GM12878 (cell line): ENCODE data around the gene ANKRD44. TPM values are rescaled to one million over a fixed set of nuclear protein-coding genes. Genes with fewer than 3 reads are reported as not detected.

Source experiments
- ATAC-seq: fragments of 200-7000 bp; cut with Tn5 transposase; 3 replicates; pipeline ENCODE4 v1.9.1; 2020; ENCODE audit warnings: mild to moderate bottlenecking, moderate library complexity
- BruUV-seq: library from RNA; stranded (reverse); fragments of 400-500 nt; replicated peaks from 2 replicates; lab custom pipeline; 2021; lab: Mats Ljungman, UMichigan
- CTCF ChIA-PET: fragments of 300-600 bp; sonication (Branson Sonifier 250); formaldehyde crosslinking; extraction: SDS; loops from one replicate; lab custom pipeline; 2021; ENCODE audit warnings: inconsistent platforms; lab: Yijun Ruan, JAX
- POLR2A ChIA-PET: fragments of 350-600 bp; formaldehyde crosslinking; extraction: SDS; loops from one replicate; lab custom pipeline; 2021; ENCODE audit warnings: inconsistent platforms; lab: Charles Lee
- RAD21 ChIA-PET: fragments of 300-600 bp; sonication (Branson Sonifier 250); formaldehyde crosslinking; loops from one replicate; lab custom pipeline; 2023; ENCODE audit warnings: antibody characterized with exemption; ENCODE audit not compliant: unreplicated experiment; lab: Charles Lee
- SMC1A ChIA-PET: fragments of 300-600 bp; sonication (Branson Sonifier 250); formaldehyde crosslinking; loops from one replicate; lab custom pipeline; 2023; ENCODE audit not compliant: unreplicated experiment, uncharacterized antibody; lab: Charles Lee
- DNase-seq: peaks from one replicate; pipeline ENCODE4 v3.0.0-alpha.2; 2011; ENCODE audit warnings: low read depth, low spot score
- FAIRE-seq: peaks from 3 replicates; lab custom pipeline; 2011; peaks lifted over from hg19 to GRCh38; lab: Jason Lieb, UNC
- H2AFZ ChIP-seq: 2 replicates; pipeline ENCODE4 v1.6.0; 2011; ENCODE audit warnings: low read depth, low read length, control low read depth; ENCODE audit not compliant: control insufficient read depth
- H3K27ac ChIP-seq: 2 replicates; pipeline ENCODE4 v1.5.1; 2011; ENCODE audit warnings: control low read depth; ENCODE audit not compliant: control insufficient read depth, insufficient read depth
- H3K27me3 ChIP-seq, 2 experiments: replicated peaks in 1 of 2; 2 replicates each; pipeline versions ENCODE4 v1.6.0 to v1.6.1; 2011; ENCODE audit warnings: low read length in 1 of 2; ENCODE audit not compliant: control insufficient read depth in 2 of 2, insufficient read depth in 2 of 2
- H3K36me3 ChIP-seq, 2 experiments: 2 replicates each; pipeline ENCODE4 v1.5.1; 2011; ENCODE audit warnings: low read length in 1 of 2; ENCODE audit not compliant: control insufficient read depth in 2 of 2, insufficient read depth in 2 of 2
- H3K4me1 ChIP-seq: 2 replicates; pipeline ENCODE4 v1.6.1; 2011; ENCODE audit warnings: mild to moderate bottlenecking, low read length, moderate library complexity, mixed read lengths; ENCODE audit not compliant: control insufficient read depth, insufficient read depth
- H3K4me2 ChIP-seq: 2 replicates; pipeline ENCODE4 v1.6.0; 2011; ENCODE audit warnings: control low read depth; ENCODE audit not compliant: control insufficient read depth, insufficient read depth
- H3K4me3 ChIP-seq: fragments of 200-600 bp; sonication (generic); 2 replicates; pipeline ENCODE4 v1.5.1; 2016
- H3K79me2 ChIP-seq: 2 replicates; pipeline ENCODE4 v1.6.0; 2011; ENCODE audit warnings: low read length; ENCODE audit not compliant: control insufficient read depth, insufficient read depth
- H3K9ac ChIP-seq: 2 replicates; pipeline ENCODE4 v1.8.0; 2011; ENCODE audit warnings: low read length, control low read depth, mixed read lengths; ENCODE audit not compliant: control insufficient read depth, insufficient read depth
- H3K9me3 ChIP-seq: replicated peaks from 3 replicates; pipeline ENCODE4 v1.5.1; 2011; ENCODE audit warnings: mild to moderate bottlenecking, low read length; ENCODE audit not compliant: control insufficient read depth, insufficient read depth
- H4K20me1 ChIP-seq: 2 replicates; pipeline ENCODE4 v1.6.0; 2011; ENCODE audit not compliant: control insufficient read depth, insufficient read depth
- BMI1 ChIP-seq: fragments of 450-650 bp; IDR thresholded peaks from 2 replicates; pipeline ENCODE4 v1.6.1; 2016; ENCODE audit warnings: mild to moderate bottlenecking, moderate library complexity, borderline replicate concordance
- CHD4 ChIP-seq: fragments of 200-600 bp; sonication (generic); IDR thresholded peaks from 2 replicates; pipeline ENCODE4 v1.6.1; 2016; ENCODE audit warnings: mild to moderate bottlenecking
- CUX1 ChIP-seq: IDR thresholded peaks from 2 replicates; pipeline ENCODE4 v1.6.1; 2012; ENCODE audit warnings: improper control_type of control experiment, low read depth, low read length; ENCODE audit not compliant: insufficient replicate concordance
- RAD21 ChIP-seq: IDR thresholded peaks from 2 replicates; pipeline ENCODE4 v1.6.1; 2011; ENCODE audit warnings: mild to moderate bottlenecking, low read depth, low read length, moderate library complexity; ENCODE audit not compliant: insufficient read depth
- RUNX3 ChIP-seq: IDR thresholded peaks from 2 replicates; pipeline ENCODE4 v1.6.1; 2012; ENCODE audit warnings: low read length, inconsistent platforms
- WGBS: methylation state at CpG from one replicate; pipeline ENCODE4 v1.1.6; 2016; ENCODE audit warnings: low lambda C conversion rate; ENCODE audit not compliant: insufficient replicate concordance, insufficient coverage; ENCODE audit errors: missing lambda C conversion rate; 5-methylcytosine and 5-hydroxymethylcytosine counted together
- in situ Hi-C: fragments of 300-500 bp; cut with MboI; formaldehyde crosslinking; loops from 9 replicates; pipeline ENCODE4 v1.14.3; 2018; ENCODE audit warnings: mixed read lengths
- intact Hi-C: fragments of 100-400 bp; cut with micrococcal nuclease; formaldehyde crosslinking; loops from one replicate; pipeline ENCODE4 v1.14.2; 2022; ENCODE audit not compliant: unreplicated experiment
- polyA plus RNA-seq, 11 experiments: library from polyadenylated mRNA; depleted of rRNA in 4 of 11; unstranded in 6 of 11; stranded (reverse) in 5 of 11; fragments of >200 nt; fragmentation: Nextera tagmentation in 4 of 11; fragmentation: Illumina TruSeq in 1 of 11; extraction: Ambion mirVana in 4 of 11; extraction: Trizol in 1 of 11; gene quantifications; 1 replicate in 1 of 11; 2 replicates in 10 of 11; pipeline versions ENCODE4 v1.2.1 to v1.2.3, GENCODE V29; 2011 to 2016; ENCODE audit warnings: inconsistent platforms in 2 of 11, missing spikeins in 2 of 11, low read depth in 1 of 11
- total RNA-seq, 4 experiments: library from RNA; depleted of rRNA in 3 of 4; stranded (reverse); fragments of >200 nt in 3 of 4; fragmentation: Illumina TruSeq in 1 of 4; extraction: Trizol in 1 of 4; gene quantifications; 2 replicates each; pipeline versions ENCODE4 v1.2.1 to v1.2.3, GENCODE V29; 2013 to 2021

ANKRD44 gene
- total and polyA plus RNA-seq, 10 of the 15 experiments (the other 5 are each of a cell fraction or from before 2014, with no cell fraction given), result 19.1 to 99.1 (median 59.6) TPM

GRCh38 chr2:197088694-197089093 lies 221.9 kb downstream of the ANKRD44 start:
- Histone ChIP-seq H3K9me3 (no peaks in the 10 kb centered on the region), H3K4me1 (no peaks in the 10 kb centered on the region), H3K79me2 (no peaks in the 10 kb centered on the region), H3K27ac (no peak overlapping the region), H4K20me1 (no peaks in the 10 kb centered on the region; the same call in 1 of the 2 replicates), H3K9ac (no peak overlapping the region), H3K4me3 (no peak overlapping the region), H3K36me3 (peaks cover 6 to 17% of the 10 kb centered on the region in 2 experiments), H3K27me3 (no peaks in the 10 kb centered on the region), H2AFZ (no peak overlapping the region), H3K4me2 (no peak overlapping the region)
- in situ Hi-C loops, result no loop called here
- no peak for FAIRE-seq
- RAD21 ChIA-PET, result no interaction called here
- WGBS, result 87% methylated on average over 5 of the region's 5 CpGs
- no peak for ATAC-seq
- SMC1A ChIA-PET, result interaction anchor here (0.6 kb wide), 1 partner anchor 302 kb away, joined by 3 read pairs; no protein-coding TSS in a partner anchor
- intact Hi-C loops, result no loop called here
- DNase-seq, result no peak
- TF ChIP-seq CUX1 (no peak), RAD21 (no peak), CHD4 (no peak), BMI1 (no peak), RUNX3 (peak; percentile 19; the same call in 1 of the 2 replicates)
- CTCF ChIA-PET, result interaction anchor here (1.1 to 2.6 kb wide), 3 partner anchors 25 to 393 kb away, joined by 3 to 8 read pairs (median 3); no protein-coding TSS in a partner anchor
- no TSS peak for BruUV-seq
- POLR2A ChIA-PET, result no interaction called here
